Pancreas (tissue), 10 donors: ENCODE data around the gene ADAM15. TPM values are rescaled to one million over a fixed set of nuclear protein-coding genes. Genes with fewer than 3 reads are reported as not detected.
A peak's percentile ranks its signal among the peaks of the same experiment; 100 is the strongest.

Source experiments
- ATAC-seq, 4 donors: fragments of 200-7000 bp; cut with Tn5 transposase; one replicate each; pipeline versions ENCODE4 v1.8.0 to v1.9.1; 2020; ENCODE audit warnings: mild to moderate bottlenecking in 4 of 4, moderate library complexity in 4 of 4
- DNase-seq, 6 donors: peaks; one replicate each; pipeline ENCODE4 v3.0.0-alpha.2; 2020
- FAIRE-seq: peaks from 2 replicates; lab custom pipeline; 2012; peaks lifted over from hg19 to GRCh38; lab: Jason Lieb, UNC
- H3K27ac ChIP-seq, 4 donors: fragments of 200-600 bp; sonication (generic); 1 replicate in 3 of 4; 2 replicates in 1 of 4; pipeline versions ENCODE4 v1.5.0 to v1.8.0; 2020
- H3K27me3 ChIP-seq, 4 donors: fragments of 200-600 bp; one replicate each; pipeline ENCODE4 v1.8.0; 2021
- H3K36me3 ChIP-seq, 3 donors: fragments of 200-600 bp; sonication (generic) in 1 of 3; one replicate each; pipeline versions ENCODE4 v1.5.0 to v1.8.0; 2020 to 2021
- H3K4me1 ChIP-seq, 3 donors: fragments of 200-600 bp; one replicate each; pipeline ENCODE4 v1.8.0; 2021
- H3K4me3 ChIP-seq, 4 donors: fragments of 200-600 bp; sonication (generic) in 2 of 4; one replicate each; pipeline versions ENCODE4 v1.5.0 to v1.8.0; 2020 to 2021
- H3K9me3 ChIP-seq, 4 donors: fragments of 200-600 bp; one replicate each; pipeline ENCODE4 v1.8.0; 2021
- WGBS, 2 donors: extraction: QIAGEN DNeasy Blood & Tissue Kit; methylation state at CpG; one replicate each; pipeline ENCODE4 v1.1.7; 2013; 5-methylcytosine and 5-hydroxymethylcytosine counted together
- intact Hi-C, 3 donors: fragments of 100-400 bp; cut with DNase I; formaldehyde crosslinking; loops; one replicate each; pipeline versions ENCODE4 v1.11.1 to v1.14.2; 2022
- polyA plus RNA-seq, 2 donors: library from polyadenylated mRNA; stranded (reverse); fragments of 200-250 nt; gene quantifications; one replicate each; pipeline ENCODE4 v1.2.3, GENCODE V29; 2013
- total RNA-seq, 6 donors: library from RNA; stranded (reverse); fragmentation: NEBNext Ultra II Directional in 4 of 6; extraction: Animal tissue kit (Norgen Biotek cat#: 25700) in 4 of 6; gene quantifications; one replicate each; pipeline versions ENCODE4 v1.2.1 to v1.2.4, GENCODE V29; 2021 to 2023
- TF ChIP-seq, protein P1 (sequence below), 4 donors: fragments of 200-600 bp; sonication (generic) in 3 of 4; IDR thresholded peaks; one replicate each; pipeline versions ENCODE4 v1.5.0 to v1.8.0; 2021; ENCODE audit warnings: antibody characterized with exemption in 4 of 4
- donor health status: healthy with polysubstance abuse.
- donor health status: DM: no; HTN: no; CAD: no; lungs with moderate emphysema.
- donor health status: DM: no; HTN: no; CAD: no.
- donor health status: control.
- donor health status: control.
- donor health status: Bipolar disorder and iron deficiency.
- donor health status: DM: yes; HTN: yes; CAD: no.
- donor health status: DM: no; HTN: no; CAD: no.
- donor health status: DM: no; HTN: no; CAD: no.
- donor health status: DM: yes; HTN: yes; CAD: no.

Gene ADAM15
- total and polyA plus RNA-seq, 8 donors: 23.7 to 125 (median 35.2) TPM

DNA sequence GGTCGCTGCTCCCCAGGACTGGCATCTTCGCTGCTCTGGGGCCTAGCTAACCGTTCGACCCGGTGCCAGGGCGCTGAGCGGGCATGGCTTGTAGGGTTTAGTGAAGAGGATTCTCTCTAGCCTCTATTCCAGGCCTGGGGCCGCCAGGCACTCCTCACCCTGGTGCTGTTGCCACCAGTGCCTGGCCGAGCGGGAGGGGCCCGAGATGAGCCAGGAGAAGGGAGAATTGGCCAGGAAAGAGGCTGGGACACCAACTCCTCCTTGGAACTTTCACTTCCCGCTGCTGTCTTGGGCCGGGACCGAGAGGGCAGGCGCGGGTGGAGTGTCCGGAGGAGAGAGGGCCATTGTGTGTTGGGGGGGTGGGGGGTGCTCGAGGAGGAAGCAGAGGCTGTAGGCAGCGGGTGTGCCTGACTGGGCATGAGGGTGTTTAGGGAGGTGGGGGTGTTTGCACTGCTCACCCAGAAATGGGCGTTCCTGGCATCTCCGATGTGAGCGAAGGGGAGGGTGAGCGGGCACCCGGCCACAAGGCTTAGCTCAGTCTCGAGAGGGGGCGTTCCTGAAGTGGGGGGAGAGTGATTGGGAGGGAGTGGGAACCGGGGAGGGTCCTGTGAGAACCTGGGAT is 772 bp downstream of the ADAM15 start:
- Histone ChIP-seq H3K4me3 (peak overlapping the region; percentile 64 to 78 (median 71)), H3K27me3 (no peaks in the 10 kb centered on the region), H3K4me1 (peaks cover 0 to 15% (median 4%) of the 10 kb centered on the region in 3 donors), H3K9me3 (no peaks in the 10 kb centered on the region), H3K36me3 (no peaks in the 10 kb centered on the region), H3K27ac (peak overlapping the region; percentile 60 to 75 (median 71))
- intact Hi-C loops: no loop called here
- ATAC-seq (peak; percentile 8 to 28 (median 20)), DNase-seq (peak; percentile 54 to 82 (median 66)), FAIRE-seq (no peak)
- 2% methylated on average over 20 to 27 of the region's 27 CpGs for WGBS, 2 donors
- TF ChIP-seq, protein P1, sequence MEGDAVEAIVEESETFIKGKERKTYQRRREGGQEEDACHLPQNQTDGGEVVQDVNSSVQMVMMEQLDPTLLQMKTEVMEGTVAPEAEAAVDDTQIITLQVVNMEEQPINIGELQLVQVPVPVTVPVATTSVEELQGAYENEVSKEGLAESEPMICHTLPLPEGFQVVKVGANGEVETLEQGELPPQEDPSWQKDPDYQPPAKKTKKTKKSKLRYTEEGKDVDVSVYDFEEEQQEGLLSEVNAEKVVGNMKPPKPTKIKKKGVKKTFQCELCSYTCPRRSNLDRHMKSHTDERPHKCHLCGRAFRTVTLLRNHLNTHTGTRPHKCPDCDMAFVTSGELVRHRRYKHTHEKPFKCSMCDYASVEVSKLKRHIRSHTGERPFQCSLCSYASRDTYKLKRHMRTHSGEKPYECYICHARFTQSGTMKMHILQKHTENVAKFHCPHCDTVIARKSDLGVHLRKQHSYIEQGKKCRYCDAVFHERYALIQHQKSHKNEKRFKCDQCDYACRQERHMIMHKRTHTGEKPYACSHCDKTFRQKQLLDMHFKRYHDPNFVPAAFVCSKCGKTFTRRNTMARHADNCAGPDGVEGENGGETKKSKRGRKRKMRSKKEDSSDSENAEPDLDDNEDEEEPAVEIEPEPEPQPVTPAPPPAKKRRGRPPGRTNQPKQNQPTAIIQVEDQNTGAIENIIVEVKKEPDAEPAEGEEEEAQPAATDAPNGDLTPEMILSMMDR (IDR thresholded peaks at IDR 0.05): no peak

DNA sequence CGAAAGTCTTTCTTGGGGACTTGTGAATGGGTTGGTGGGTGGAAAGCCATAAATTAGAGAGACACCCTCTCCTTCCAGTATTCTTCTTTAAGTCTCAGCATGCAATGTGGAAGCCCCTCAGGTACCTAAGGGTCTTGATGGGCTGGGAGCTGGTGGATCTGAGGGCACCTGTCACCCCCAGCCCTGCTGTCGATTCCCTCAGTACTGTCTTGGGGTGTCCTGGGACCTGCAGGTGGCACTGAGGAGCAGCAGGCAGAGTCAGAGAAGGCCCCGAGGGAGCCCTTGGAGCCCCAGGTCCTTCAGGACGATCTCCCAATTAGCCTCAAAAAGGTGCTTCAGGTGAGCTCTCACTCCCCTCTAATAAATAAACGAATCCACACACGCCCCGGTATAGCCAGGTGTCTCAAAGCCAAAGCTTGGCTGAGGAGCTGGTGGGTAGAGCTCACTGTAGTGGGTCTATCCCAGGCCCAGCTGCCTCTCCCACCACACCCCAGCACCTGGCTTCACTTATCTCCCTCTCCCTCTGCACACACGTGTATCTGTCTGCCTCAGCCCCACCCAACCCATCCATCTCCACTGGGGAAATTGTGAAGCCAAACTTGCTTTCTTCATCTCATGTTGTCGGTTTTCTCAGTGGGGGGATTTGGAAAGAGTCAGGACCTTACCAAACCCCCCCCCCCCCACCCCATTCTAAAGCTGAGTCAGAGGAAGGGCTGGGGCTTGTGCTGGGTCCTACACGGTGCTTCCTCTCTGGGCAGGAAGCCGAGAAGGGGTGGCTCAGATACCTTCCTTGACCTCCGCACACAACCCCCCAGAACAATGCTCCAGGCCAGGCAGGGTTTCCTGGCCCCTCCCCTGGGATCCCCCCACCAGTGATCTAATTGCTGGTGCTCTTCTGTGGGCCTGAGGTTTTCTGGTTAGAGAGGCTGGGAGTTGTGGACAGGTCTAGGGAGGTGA is 1.6 kb downstream of the ADAM15 start:
- peak in 1 of 6 donors; percentile 39 for DNase-seq
- FAIRE-seq: no peak
- H3K4me1 ChIP-seq: peaks cover 0 to 15% (median 4%) of the 10 kb centered on the region in 3 donors

DNA sequence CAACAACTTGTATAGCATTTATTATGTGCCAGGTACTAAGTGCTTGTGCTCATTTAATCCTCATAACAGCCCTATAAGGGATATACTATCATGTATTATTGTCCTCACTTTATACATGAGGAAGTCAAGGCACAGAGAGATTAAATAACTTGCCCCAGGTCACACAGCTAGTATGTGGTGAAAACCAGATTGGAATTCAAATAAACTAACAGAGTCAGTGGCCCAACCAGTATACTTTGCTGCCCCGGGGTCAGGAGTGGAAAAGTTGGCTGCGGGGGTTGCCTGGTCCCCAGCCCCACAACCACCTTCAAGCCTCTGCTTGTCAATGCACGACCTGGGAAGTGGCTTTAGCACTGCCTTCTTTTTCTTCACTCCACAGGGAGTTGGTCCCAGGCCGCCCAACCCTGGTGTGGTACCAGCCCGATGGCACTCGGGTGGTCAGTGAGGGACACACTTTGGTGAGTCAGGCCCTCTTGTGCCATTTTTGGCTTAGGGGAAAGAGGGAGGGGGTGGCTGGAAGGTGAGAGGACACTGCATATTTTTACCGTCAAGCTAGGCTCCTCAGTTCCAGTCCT is 2.5 kb downstream of the ADAM15 start:
- peaks cover 0 to 10% (median 0%) of the 10 kb centered on the region in 3 donors for H3K36me3 ChIP-seq
- H3K27me3 ChIP-seq: no peaks in the 10 kb centered on the region
- DNase-seq (peak in 1 of 6 donors; percentile 39), ATAC-seq (no peak), FAIRE-seq (no peak)
- H3K4me3 ChIP-seq: no peak overlapping the region
- H3K4me1 ChIP-seq: peaks cover 0 to 15% (median 4%) of the 10 kb centered on the region in 3 donors
- intact Hi-C loops: no loop called here
- TF ChIP-seq, protein P1 (IDR thresholded peaks at IDR 0.05): no peak
- no peaks in the 10 kb centered on the region for H3K9me3 ChIP-seq
- H3K27ac ChIP-seq: no peak overlapping the region
- WGBS, 2 donors: 89 to 91% methylated on average over 7 of the region's 7 CpGs

More for the DNA sequence above, 1.6 kb downstream of the ADAM15 start:
- WGBS, 2 donors: 54 to 67% methylated on average over 12 of the region's 12 CpGs
- no peak for ATAC-seq
- intact Hi-C loops: no loop called here
- H3K9me3 ChIP-seq: no peaks in the 10 kb centered on the region
- peak overlapping the region in 1 of 4 donors; percentile 0 for H3K27ac ChIP-seq
- no peaks in the 10 kb centered on the region for H3K27me3 ChIP-seq
- peak overlapping the region in 2 of 4 donors; percentile 64 to 78 for H3K4me3 ChIP-seq
- H3K36me3 ChIP-seq: peaks cover 0 to 4% (median 0%) of the 10 kb centered on the region in 3 donors
- TF ChIP-seq, protein P1 (IDR thresholded peaks at IDR 0.05): no peak

DNA sequence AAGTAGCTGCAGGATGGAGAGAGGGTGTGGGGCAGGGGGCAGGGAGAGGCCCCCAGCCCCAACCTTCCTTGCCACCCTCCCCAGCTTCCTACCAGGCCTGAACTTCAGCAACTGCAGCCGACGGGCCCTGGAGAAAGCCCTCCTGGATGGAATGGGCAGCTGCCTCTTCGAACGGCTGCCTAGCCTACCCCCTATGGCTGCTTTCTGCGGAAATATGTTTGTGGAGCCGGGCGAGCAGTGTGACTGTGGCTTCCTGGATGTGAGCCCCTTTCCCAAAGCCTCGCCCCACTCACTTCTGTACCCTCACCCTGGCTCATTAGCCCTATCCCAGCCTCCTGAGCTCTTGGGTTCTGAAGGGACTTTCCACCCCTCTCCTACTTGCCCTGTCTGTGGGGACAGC is 6.0 kb downstream of the ADAM15 start:
- H3K4me3 ChIP-seq: no peak overlapping the region
- no peaks in the 10 kb centered on the region for H3K9me3 ChIP-seq
- H3K36me3 ChIP-seq: peaks cover 0 to 10% (median 0%) of the 10 kb centered on the region in 3 donors
- TF ChIP-seq, protein P1 (IDR thresholded peaks at IDR 0.05): no peak
- FAIRE-seq: no peak
- WGBS, 2 donors: 91 to 95% methylated on average over 8 of the region's 8 CpGs
- H3K27me3 ChIP-seq: no peaks in the 10 kb centered on the region
- no peak for ATAC-seq
- DNase-seq: peak in 1 of 6 donors; percentile 46
- H3K4me1 ChIP-seq: peaks cover 6 to 11% (median 8%) of the 10 kb centered on the region in 3 donors
- no peak overlapping the region for H3K27ac ChIP-seq
- intact Hi-C loops: no loop called here
